K562 (cell line): Measurements from ENCODE around the gene GLRA3. TPM values are rescaled to one million over a fixed set of nuclear protein-coding genes. Genes with fewer than 3 reads are reported as not detected.

Experiments
- CBFA2T2 ChIP-seq: fragments of 450-650 bp; conservative IDR thresholded peaks from 2 replicates; pipeline ENCODE4 v1.6.1; 2017; ENCODE audit warnings: mild to moderate bottlenecking
- CBFA2T3 ChIP-seq: fragments of 450-650 bp; IDR thresholded peaks from 2 replicates; pipeline ENCODE4 v1.6.1; 2017
- CTBP1 ChIP-seq: fragments of 450-650 bp; IDR thresholded peaks from 2 replicates; pipeline ENCODE4 v1.6.1; 2016; ENCODE audit warnings: borderline replicate concordance
- ESRRA ChIP-seq: fragments of 450-650 bp; IDR thresholded peaks from 2 replicates; pipeline ENCODE4 v1.6.1; 2014; ENCODE audit warnings: low read depth, mild to moderate bottlenecking, moderate library complexity, borderline replicate concordance
- HDAC1 ChIP-seq, 2 experiments: fragments of 450-650 bp; IDR thresholded peaks; 2 replicates each; pipeline ENCODE4 v1.6.1; 2016 to 2017; ENCODE audit warnings: inconsistent platforms in 1 of 2, mild to moderate bottlenecking in 1 of 2, moderate library complexity in 1 of 2
- MAFF ChIP-seq: IDR thresholded peaks from 2 replicates; pipeline ENCODE4 v1.6.1; 2012; ENCODE audit warnings: low read length, improper control_type of control experiment
- PML ChIP-seq: IDR thresholded peaks from 2 replicates; pipeline ENCODE4 v1.6.1; 2012; ENCODE audit warnings: low read length, inconsistent platforms
- SIX5 ChIP-seq, 2 experiments: IDR thresholded peaks; 2 replicates each; pipeline ENCODE4 v1.6.1; 2011; ENCODE audit warnings: low read length in 2 of 2, borderline replicate concordance in 1 of 2, low read depth in 1 of 2, mild to moderate bottlenecking in 1 of 2, moderate library complexity in 1 of 2; ENCODE audit not compliant: insufficient read depth in 1 of 2
- ZBTB33 ChIP-seq: sonication (generic); formaldehyde crosslinking; IDR thresholded peaks from 2 replicates; pipeline ENCODE4 v1.8.1; 2023; ENCODE audit warnings: mild to moderate bottlenecking, missing genetic modification reagents
- polyA plus RNA-seq, 8 experiments: library from polyadenylated mRNA; depleted of rRNA in 4 of 8; stranded (reverse) in 5 of 8; unstranded in 3 of 8; fragments of >200 nt; fragmentation: Nextera tagmentation in 2 of 8; fragmentation: Illumina TruSeq in 1 of 8; extraction: Ambion mirVana in 2 of 8; extraction: Trizol in 1 of 8; gene quantifications; 2 replicates each; pipeline versions ENCODE4 v1.2.1 to v1.2.3, GENCODE V29; 2011 to 2014; ENCODE audit warnings: inconsistent platforms in 1 of 8, missing spikeins in 1 of 8
- total RNA-seq, 7 experiments: library from RNA; depleted of rRNA in 6 of 7; stranded (reverse); fragments of >200 nt in 6 of 7; fragmentation: Illumina TruSeq in 2 of 7; extraction: Trizol in 2 of 7; gene quantifications; 2 replicates each; pipeline versions ENCODE4 v1.2.1 to v1.2.3, GENCODE V29; 2011 to 2021; ENCODE audit warnings: low replicate concordance in 1 of 7
- TF ChIP-seq, protein P1 (sequence below): fragments of 250-450 bp; sonication (Bioruptor Pico); IDR thresholded peaks from 2 replicates; pipeline ENCODE4 v1.8.0; 2021; ENCODE audit warnings: moderate library complexity, mild to moderate bottlenecking, inconsistent platforms
- TF ChIP-seq, protein P2 (sequence below): sonication (generic); formaldehyde crosslinking; IDR thresholded peaks from 2 replicates; pipeline ENCODE4 v1.4.0; 2020; ENCODE audit warnings: mild to moderate bottlenecking, missing genetic modification reagents

GLRA3 gene
- total and polyA plus RNA-seq, 9 of the 15 experiments (the other 6 are each of a cell fraction or from before 2014, with no cell fraction given) = 0.06 to 0.14 (median 0.08) TPM; not detected in 2

GRCh38 chr4:174681723-174682300 is 147.2 kb downstream of the GLRA3 start (continued):
- TF ChIP-seq CTBP1 = peak; percentile 92
- TF ChIP-seq ZBTB33 (CRISPR knock-in tag) = no peak
- TF ChIP-seq CBFA2T2 = peak; percentile 98
- TF ChIP-seq MAFF = peak; percentile 92
- peak; percentile 98 for TF ChIP-seq PML
- TF ChIP-seq, protein P1, sequence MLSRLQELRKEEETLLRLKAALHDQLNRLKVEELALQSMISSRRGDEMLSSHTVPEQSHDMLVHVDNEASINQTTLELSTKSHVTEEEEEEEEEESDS (CRISPR knock-in tag) = no peak
- TF ChIP-seq, protein P2, sequence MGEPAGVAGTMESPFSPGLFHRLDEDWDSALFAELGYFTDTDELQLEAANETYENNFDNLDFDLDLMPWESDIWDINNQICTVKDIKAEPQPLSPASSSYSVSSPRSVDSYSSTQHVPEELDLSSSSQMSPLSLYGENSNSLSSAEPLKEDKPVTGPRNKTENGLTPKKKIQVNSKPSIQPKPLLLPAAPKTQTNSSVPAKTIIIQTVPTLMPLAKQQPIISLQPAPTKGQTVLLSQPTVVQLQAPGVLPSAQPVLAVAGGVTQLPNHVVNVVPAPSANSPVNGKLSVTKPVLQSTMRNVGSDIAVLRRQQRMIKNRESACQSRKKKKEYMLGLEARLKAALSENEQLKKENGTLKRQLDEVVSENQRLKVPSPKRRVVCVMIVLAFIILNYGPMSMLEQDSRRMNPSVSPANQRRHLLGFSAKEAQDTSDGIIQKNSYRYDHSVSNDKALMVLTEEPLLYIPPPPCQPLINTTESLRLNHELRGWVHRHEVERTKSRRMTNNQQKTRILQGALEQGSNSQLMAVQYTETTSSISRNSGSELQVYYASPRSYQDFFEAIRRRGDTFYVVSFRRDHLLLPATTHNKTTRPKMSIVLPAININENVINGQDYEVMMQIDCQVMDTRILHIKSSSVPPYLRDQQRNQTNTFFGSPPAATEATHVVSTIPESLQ (CRISPR knock-in tag) = 0 out of 2 replicates have a peak, but pooled peaks have one; percentile 37
- peak in 1 of 2 experiments; percentile 93; a peak in 2 of 4 replicates for TF ChIP-seq HDAC1 (IDR thresholded peaks at IDR 0.05)
- peak; percentile 89 for TF ChIP-seq ESRRA
- no peak for TF ChIP-seq SIX5 (IDR thresholded peaks at IDR 0.05; ENCODE audit: borderline replicate concordance in 1 of 2, insufficient read depth in 1 of 2, low read depth in 1 of 2, low read length in 2 of 2)
- TF ChIP-seq CBFA2T3 = peak; percentile 99
- TF ChIP-seq, all 486 proteins: peak for 134
